HG03457 (cell line): Measurements from ENCODE around the gene RUFY3.
"Not testable (repeated sequence)": the region's sequence is repeated elsewhere in the genome, so short reads cannot be mapped to it uniquely, and the experiment has no call there.

Experiments used
- ATAC-seq: cut with Tn5 transposase; IDR thresholded peaks from one replicate; pipeline ENCODE4 v1.9.1; 2021; ENCODE audit warnings: moderate number of reproducible peaks; ENCODE audit not compliant: unreplicated experiment

Gene RUFY3

GRCh38 chr4:70705183-70706043 is 16.4 kb upstream of the RUFY3 start:
- ATAC-seq, result peak; percentile 46

- no peak for ATAC-seq
Measured at GRCh38 chr4:70706044-70706461, 15.7 kb upstream of the RUFY3 start.

GRCh38 chr4:70706516-70706915 is 15.2 kb upstream of the RUFY3 start:
- ATAC-seq, result no peak

- no peak for ATAC-seq
Measured at GRCh38 chr4:70709611-70710205, 12.1 kb upstream of the RUFY3 start.

GRCh38 chr4:70711599-70711998 is 10.2 kb upstream of the RUFY3 start:
- ATAC-seq, result no peak

- ATAC-seq, result no peak
Measured at GRCh38 chr4:70712150-70712549, 9.6 kb upstream of the RUFY3 start.

- no peak for ATAC-seq
Measured at GRCh38 chr4:70712604-70713452, 8.9 kb upstream of the RUFY3 start.

GRCh38 chr4:70713453-70714078 is 8.2 kb upstream of the RUFY3 start:
- peak; percentile 37 for ATAC-seq

- peak; percentile 42 for ATAC-seq
Measured at GRCh38 chr4:70714079-70714887, 7.5 kb upstream of the RUFY3 start.

- ATAC-seq, result no peak
Measured at GRCh38 chr4:70715097-70715496, 6.7 kb upstream of the RUFY3 start.

GRCh38 chr4:70718811-70719604 is 2.8 kb upstream of the RUFY3 start:
- no peak for ATAC-seq

GRCh38 chr4:70722199-70722791 is 531 bp downstream of the RUFY3 start:
- no peak for ATAC-seq

- ATAC-seq, result no peak
Measured at GRCh38 chr4:70724463-70724862, 2.7 kb downstream of the RUFY3 start.

- ATAC-seq, result no peak
Measured at GRCh38 chr4:70725633-70726032, 3.9 kb downstream of the RUFY3 start.

- not testable (repeated sequence) for ATAC-seq
Measured at GRCh38 chr4:70726515-70726914, 4.8 kb downstream of the RUFY3 start.

GRCh38 chr4:70728091-70728490 is 6.3 kb downstream of the RUFY3 start:
- no peak for ATAC-seq

GRCh38 chr4:70732878-70733277 is 11.1 kb downstream of the RUFY3 start:
- ATAC-seq, result not testable (repeated sequence)

GRCh38 chr4:70734168-70734954 is 12.6 kb downstream of the RUFY3 start:
- peak; percentile 94 for ATAC-seq
